Right atrium auricular region (tissue), 2 donors: ENCODE data around the gene HIBCH. TPM values are rescaled to one million over a fixed set of nuclear protein-coding genes. Genes with fewer than 3 reads are reported as not detected.

Experiments used
- DNase-seq: peaks from one replicate; pipeline ENCODE4 v3.0.0-alpha.2; 2019; ENCODE audit warnings: low spot score
- H3K27ac ChIP-seq, 2 donors: fragments of 200-600 bp; sonication (generic); 1 replicate in 1 of 2; 2 replicates in 1 of 2; pipeline ENCODE4 v1.5.1; 2016 to 2019
- H3K27me3 ChIP-seq, 2 donors: fragments of 200-600 bp; sonication (generic); one replicate each; pipeline versions ENCODE4 v1.5.1 to v1.6.0; 2017 to 2019
- H3K36me3 ChIP-seq: fragments of 200-600 bp; sonication (generic); one replicate; pipeline ENCODE4 v1.5.1; 2016
- H3K4me1 ChIP-seq, 2 donors: fragments of 200-600 bp; sonication (generic); one replicate each; pipeline versions ENCODE4 v1.5.1 to v1.6.0; 2017 to 2019
- H3K4me3 ChIP-seq, 2 donors: fragments of 200-600 bp; sonication (generic); 1 replicate in 1 of 2; 2 replicates in 1 of 2; pipeline ENCODE4 v1.5.1; 2017 to 2019; ENCODE audit warnings: mild to moderate bottlenecking in 1 of 2, moderate library complexity in 1 of 2
- H3K9me3 ChIP-seq, 2 donors: fragments of 200-600 bp; sonication (generic); one replicate each; pipeline ENCODE4 v1.5.1; 2019
- total RNA-seq, 2 donors: library from RNA; depleted of rRNA; stranded (reverse); fragments of >200 nt; gene quantifications; one replicate each; pipeline ENCODE4 v1.1.0, GENCODE V29; 2016
- TF ChIP-seq, protein P1 (sequence below), 2 donors: fragments of 200-600 bp; sonication (generic); IDR thresholded peaks; one replicate each; pipeline ENCODE4 v1.5.1; 2019; ENCODE audit warnings: antibody characterized with exemption in 2 of 2

Gene HIBCH
- total RNA-seq, 2 donors from 2014 or later = 11.9 to 17.6 TPM

DNA sequence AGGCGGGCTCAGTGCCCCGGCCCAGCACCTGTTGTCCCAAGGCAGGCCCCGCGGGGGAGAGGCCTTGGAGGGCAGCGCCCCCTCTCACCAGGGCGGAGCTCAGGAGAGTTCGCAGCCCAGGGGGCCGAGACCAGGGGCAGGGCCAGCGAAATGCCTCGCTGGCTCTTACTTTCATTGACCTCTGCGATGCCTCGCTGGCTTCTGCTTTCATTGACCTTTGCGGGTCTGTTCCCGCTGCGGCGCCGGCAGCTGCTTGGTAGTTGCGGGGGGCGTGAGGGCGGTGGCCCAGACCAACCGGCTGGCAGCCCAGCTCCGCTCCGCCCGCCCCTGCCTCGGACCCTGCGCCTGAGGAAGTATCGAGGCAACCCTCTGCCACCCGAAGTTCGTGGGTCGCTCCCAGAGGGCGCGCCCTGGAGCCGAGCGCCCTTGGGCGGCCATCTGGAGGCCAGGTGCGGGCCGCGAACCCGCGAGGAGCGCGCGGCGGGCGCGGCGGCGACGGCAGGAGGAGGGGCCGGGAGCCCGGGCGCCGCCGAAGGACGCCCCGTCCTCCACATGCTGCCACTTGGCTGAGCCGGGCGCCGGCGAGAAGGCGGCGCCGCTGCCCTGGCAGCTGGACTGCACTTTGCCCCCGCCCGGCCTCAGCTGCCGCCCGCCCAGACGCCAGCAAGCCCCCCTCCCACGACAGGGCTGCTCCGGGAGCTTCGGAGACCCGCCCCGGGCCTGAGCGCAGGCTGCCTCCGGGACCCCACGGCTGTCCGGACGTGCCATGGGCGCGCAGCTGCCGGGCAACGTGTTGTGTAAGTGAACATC is 139.1 kb downstream of the HIBCH start:
- TF ChIP-seq, protein P1, sequence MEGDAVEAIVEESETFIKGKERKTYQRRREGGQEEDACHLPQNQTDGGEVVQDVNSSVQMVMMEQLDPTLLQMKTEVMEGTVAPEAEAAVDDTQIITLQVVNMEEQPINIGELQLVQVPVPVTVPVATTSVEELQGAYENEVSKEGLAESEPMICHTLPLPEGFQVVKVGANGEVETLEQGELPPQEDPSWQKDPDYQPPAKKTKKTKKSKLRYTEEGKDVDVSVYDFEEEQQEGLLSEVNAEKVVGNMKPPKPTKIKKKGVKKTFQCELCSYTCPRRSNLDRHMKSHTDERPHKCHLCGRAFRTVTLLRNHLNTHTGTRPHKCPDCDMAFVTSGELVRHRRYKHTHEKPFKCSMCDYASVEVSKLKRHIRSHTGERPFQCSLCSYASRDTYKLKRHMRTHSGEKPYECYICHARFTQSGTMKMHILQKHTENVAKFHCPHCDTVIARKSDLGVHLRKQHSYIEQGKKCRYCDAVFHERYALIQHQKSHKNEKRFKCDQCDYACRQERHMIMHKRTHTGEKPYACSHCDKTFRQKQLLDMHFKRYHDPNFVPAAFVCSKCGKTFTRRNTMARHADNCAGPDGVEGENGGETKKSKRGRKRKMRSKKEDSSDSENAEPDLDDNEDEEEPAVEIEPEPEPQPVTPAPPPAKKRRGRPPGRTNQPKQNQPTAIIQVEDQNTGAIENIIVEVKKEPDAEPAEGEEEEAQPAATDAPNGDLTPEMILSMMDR (IDR thresholded peaks at IDR 0.05) = peak; percentile 60 to 74
- H3K4me1 ChIP-seq = peaks cover 0 to 36% of the 10 kb centered on the region in 2 donors
- H3K9me3 ChIP-seq = no peaks in the 10 kb centered on the region
- no peaks in the 10 kb centered on the region for H3K36me3 ChIP-seq
- peak; percentile 67 for DNase-seq
- no peaks in the 10 kb centered on the region for H3K27me3 ChIP-seq
- peak overlapping the region; percentile 50 to 76 for H3K4me3 ChIP-seq
- H3K27ac ChIP-seq = peak overlapping the region; percentile 94 to 95

- H3K36me3 ChIP-seq = no peaks in the 10 kb centered on the region
- peak overlapping the region; percentile 50 to 76 for H3K4me3 ChIP-seq
- no peaks in the 10 kb centered on the region for H3K27me3 ChIP-seq
- H3K27ac ChIP-seq = peak overlapping the region; percentile 94 to 95
- TF ChIP-seq, protein P1 (IDR thresholded peaks at IDR 0.05) = no peak
- no peak for DNase-seq
- no peaks in the 10 kb centered on the region for H3K9me3 ChIP-seq
- peaks cover 0 to 36% of the 10 kb centered on the region in 2 donors for H3K4me1 ChIP-seq
Observed at GRCh38 chr2:190179754-190180312, 139.8 kb downstream of the HIBCH start.

GRCh38 chr2:190178066-190178722 is 141.4 kb downstream of the HIBCH start:
- Histone ChIP-seq H3K36me3 (no peaks in the 10 kb centered on the region), H3K4me3 (no peak overlapping the region), H3K4me1 (peaks cover 0 to 21% of the 10 kb centered on the region in 2 donors), H3K9me3 (no peaks in the 10 kb centered on the region), H3K27me3 (no peaks in the 10 kb centered on the region), H3K27ac (no peak overlapping the region)
- no peak for DNase-seq
- TF ChIP-seq, protein P1 (IDR thresholded peaks at IDR 0.05) = no peak

- no peaks in the 10 kb centered on the region for H3K36me3 ChIP-seq
- H3K4me3 ChIP-seq = no peak overlapping the region
- no peaks in the 10 kb centered on the region for H3K9me3 ChIP-seq
- no peak for DNase-seq
- peak overlapping the region in 1 of 2 donors; percentile 37 for H3K27ac ChIP-seq
- TF ChIP-seq, protein P1 (IDR thresholded peaks at IDR 0.05) = no peak
- H3K27me3 ChIP-seq = no peaks in the 10 kb centered on the region
- peaks cover 0 to 16% of the 10 kb centered on the region in 2 donors for H3K4me1 ChIP-seq
Observed at GRCh38 chr2:190177249-190178040, 142.2 kb downstream of the HIBCH start.

DNA sequence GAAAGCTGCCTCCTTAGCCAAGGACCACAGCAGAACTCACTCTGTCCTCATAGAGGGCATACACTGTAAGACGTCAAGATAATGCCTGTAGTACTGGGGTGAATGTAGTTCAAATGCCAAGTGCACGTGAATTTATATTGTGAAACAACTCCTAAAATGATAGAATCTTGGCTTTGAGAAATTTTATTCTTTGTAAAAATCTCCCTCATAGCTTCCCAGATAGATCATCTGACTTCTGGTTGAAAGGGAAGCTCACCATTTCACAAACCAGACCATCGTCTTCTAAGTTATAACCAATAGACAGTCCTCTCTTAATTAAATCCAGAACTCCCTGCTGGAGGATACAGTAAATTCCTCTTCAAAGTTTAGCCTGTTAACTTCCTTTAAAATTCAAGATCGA is 146.2 kb downstream of the HIBCH start:
- Histone ChIP-seq H3K4me3 (no peak overlapping the region), H3K9me3 (no peaks in the 10 kb centered on the region), H3K27ac (no peak overlapping the region), H3K36me3 (no peaks in the 10 kb centered on the region), H3K27me3 (no peaks in the 10 kb centered on the region), H3K4me1 (peaks cover 0 to 8% of the 10 kb centered on the region in 2 donors)
- DNase-seq = no peak
- TF ChIP-seq, protein P1 (IDR thresholded peaks at IDR 0.05) = no peak
